Neural cell (in vitro differentiated cells): ENCODE measurements around the gene RXRB. TPM values are rescaled to one million over a fixed set of nuclear protein-coding genes. Genes with fewer than 3 reads are reported as not detected.

Experiments
- H2AFZ ChIP-seq: fragments of 200-600, 300-800 bp; sonication (generic), shearing (Covaris generic); 2 replicates; pipeline ENCODE4 v1.6.0; 2014; ENCODE audit warnings: low read depth, mild to moderate bottlenecking, antibody characterized with exemption, low read length, moderate library complexity
- H3F3A ChIP-seq: fragments of 200-600 bp; shearing (Covaris generic); 2 replicates; pipeline ENCODE4 v1.6.1; 2016; ENCODE audit warnings: mild to moderate bottlenecking, moderate library complexity, mixed read lengths, antibody characterized with exemption, low read length; ENCODE audit not compliant: insufficient read depth, poor library complexity, severe bottlenecking
- H3K27ac ChIP-seq: fragments of 200-600, 300-800 bp; sonication (generic), shearing (Covaris generic); 2 replicates; pipeline ENCODE4 v1.5.1; 2014; ENCODE audit warnings: mild to moderate bottlenecking, low read length, moderate library complexity
- H3K27me3 ChIP-seq: fragments of 300-800, 200-600 bp; sonication (generic), shearing (Covaris generic); 2 replicates; pipeline ENCODE4 v1.6.0; 2014; ENCODE audit warnings: mild to moderate bottlenecking, low read depth, low read length, moderate library complexity; ENCODE audit not compliant: insufficient read depth
- H3K36me3 ChIP-seq: fragments of 300-800, 200-600 bp; sonication (generic), shearing (Covaris generic); 2 replicates; pipeline ENCODE4 v1.5.1; 2014; ENCODE audit warnings: mild to moderate bottlenecking, antibody characterized with exemption, low read length, moderate library complexity; ENCODE audit not compliant: insufficient read depth
- H3K4me2 ChIP-seq: fragments of 300-800, 200-600 bp; sonication (generic), shearing (Covaris generic); 2 replicates; pipeline ENCODE4 v1.6.0; 2014; ENCODE audit warnings: mild to moderate bottlenecking, low read length
- H3K4me3 ChIP-seq: fragments of 300-800, 200-600 bp; sonication (generic), shearing (Covaris generic); 2 replicates; pipeline ENCODE4 v1.5.1; 2014; ENCODE audit warnings: mild to moderate bottlenecking, low read length, moderate library complexity
- H3K79me2 ChIP-seq: fragments of 200-600 bp; shearing (Covaris generic); replicated peaks from 2 replicates; pipeline ENCODE4 v1.6.0; 2014; ENCODE audit warnings: mild to moderate bottlenecking, low read length, moderate library complexity; ENCODE audit not compliant: insufficient read depth
- H3K9ac ChIP-seq: fragments of 300-800, 200-600 bp; sonication (generic), shearing (Covaris generic); 2 replicates; pipeline ENCODE4 v1.6.1; 2016; ENCODE audit warnings: mild to moderate bottlenecking, low read length, mixed read lengths
- H3K9me2 ChIP-seq: fragments of 200-600 bp; shearing (Covaris generic); 2 replicates; pipeline ENCODE4 v1.6.1; 2016; ENCODE audit warnings: mild to moderate bottlenecking, low read length, mixed read lengths; ENCODE audit not compliant: insufficient read depth
- H3K9me3 ChIP-seq: fragments of 200-600, 300-800 bp; sonication (generic), shearing (Covaris generic); 2 replicates; pipeline ENCODE4 v1.6.1; 2016; ENCODE audit warnings: mild to moderate bottlenecking, mixed run types, low read length, moderate library complexity, mixed read lengths
- H4K20me1 ChIP-seq: fragments of 200-600 bp; shearing (Covaris generic); 2 replicates; pipeline ENCODE4 v1.6.1; 2016; ENCODE audit warnings: mild to moderate bottlenecking, mixed run types; ENCODE audit not compliant: insufficient read depth
- EP300 ChIP-seq: fragments of 450-650 bp; conservative IDR thresholded peaks from 2 replicates; pipeline ENCODE4 v1.6.1; 2014; ENCODE audit warnings: antibody characterized with exemption, mild to moderate bottlenecking, moderate library complexity; ENCODE audit not compliant: poor library complexity, severe bottlenecking
- POLR2AphosphoS5 ChIP-seq: IDR thresholded peaks from 2 replicates; pipeline ENCODE4 v1.6.1; 2012
- RAD21 ChIP-seq: fragments of 450-650 bp; conservative IDR thresholded peaks from 2 replicates; pipeline ENCODE4 v1.6.1; 2014; ENCODE audit warnings: antibody characterized with exemption, mild to moderate bottlenecking, moderate library complexity
- SMC3 ChIP-seq: fragments of 450-650 bp; conservative IDR thresholded peaks from 2 replicates; pipeline ENCODE4 v1.6.1; 2014; ENCODE audit warnings: antibody characterized with exemption, mild to moderate bottlenecking, moderate library complexity; ENCODE audit not compliant: poor library complexity
- polyA plus RNA-seq: library from polyadenylated mRNA; depleted of rRNA; stranded (reverse); fragments of >200 nt; gene quantifications from 2 replicates; pipeline ENCODE4 v1.2.3, GENCODE V29; 2014
- TF ChIP-seq, protein P1 (sequence below): fragments of 450-650 bp; IDR thresholded peaks from 2 replicates; pipeline ENCODE4 v1.5.1; 2014; ENCODE audit warnings: antibody characterized with exemption, mild to moderate bottlenecking, moderate library complexity; ENCODE audit not compliant: poor library complexity, severe bottlenecking
- TF ChIP-seq, protein P2 (sequence below): IDR thresholded peaks from 2 replicates; pipeline ENCODE4 v1.6.1; 2012; ENCODE audit warnings: borderline replicate concordance

Gene RXRB
- polyA plus RNA-seq, 1 donor from 2014 or later: 60.7 TPM

DNA sequence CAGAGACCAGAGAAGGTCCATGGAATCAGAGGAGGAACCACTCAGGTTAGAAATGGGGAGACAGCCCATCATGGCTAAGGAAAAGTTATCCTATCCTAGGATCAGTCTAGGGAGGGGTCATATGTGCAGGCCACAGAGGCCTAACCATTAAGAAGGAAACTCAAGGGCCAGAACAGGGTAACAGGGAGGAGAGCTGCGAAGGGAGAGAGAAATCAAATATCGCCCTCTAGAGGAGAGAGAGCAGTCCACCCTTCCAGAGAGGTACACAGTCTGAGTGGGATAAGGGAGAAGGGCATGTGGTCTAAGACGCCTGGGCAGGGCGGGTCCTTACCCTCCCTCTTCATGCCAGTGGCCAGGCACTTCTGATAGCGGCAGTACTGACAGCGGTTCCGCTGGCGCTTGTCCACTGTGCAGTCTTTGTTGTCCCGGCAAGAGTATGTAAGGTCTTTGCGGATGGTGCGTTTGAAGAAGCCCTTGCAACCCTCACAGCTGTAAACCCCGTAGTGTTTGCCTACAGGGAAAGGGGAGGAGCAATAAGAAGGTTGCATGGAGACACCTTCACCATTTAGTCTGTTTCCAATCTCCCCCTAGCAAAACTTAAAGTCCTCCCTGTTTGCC, 2.9 kb downstream of the RXRB start:
- peaks cover 8% of the 10 kb centered on the region for H3K36me3 ChIP-seq
- TF ChIP-seq RAD21 (peak; percentile 64), POLR2AphosphoS5 (no peak), SMC3 (peak; percentile 69), EP300 (no peak)
- TF ChIP-seq, protein P1, sequence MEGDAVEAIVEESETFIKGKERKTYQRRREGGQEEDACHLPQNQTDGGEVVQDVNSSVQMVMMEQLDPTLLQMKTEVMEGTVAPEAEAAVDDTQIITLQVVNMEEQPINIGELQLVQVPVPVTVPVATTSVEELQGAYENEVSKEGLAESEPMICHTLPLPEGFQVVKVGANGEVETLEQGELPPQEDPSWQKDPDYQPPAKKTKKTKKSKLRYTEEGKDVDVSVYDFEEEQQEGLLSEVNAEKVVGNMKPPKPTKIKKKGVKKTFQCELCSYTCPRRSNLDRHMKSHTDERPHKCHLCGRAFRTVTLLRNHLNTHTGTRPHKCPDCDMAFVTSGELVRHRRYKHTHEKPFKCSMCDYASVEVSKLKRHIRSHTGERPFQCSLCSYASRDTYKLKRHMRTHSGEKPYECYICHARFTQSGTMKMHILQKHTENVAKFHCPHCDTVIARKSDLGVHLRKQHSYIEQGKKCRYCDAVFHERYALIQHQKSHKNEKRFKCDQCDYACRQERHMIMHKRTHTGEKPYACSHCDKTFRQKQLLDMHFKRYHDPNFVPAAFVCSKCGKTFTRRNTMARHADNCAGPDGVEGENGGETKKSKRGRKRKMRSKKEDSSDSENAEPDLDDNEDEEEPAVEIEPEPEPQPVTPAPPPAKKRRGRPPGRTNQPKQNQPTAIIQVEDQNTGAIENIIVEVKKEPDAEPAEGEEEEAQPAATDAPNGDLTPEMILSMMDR: peak; percentile 68
- no peaks in the 10 kb centered on the region for H3K9me3 ChIP-seq
- H3F3A ChIP-seq: no peaks in the 10 kb centered on the region
- H3K9ac ChIP-seq: no peak overlapping the region
- no peak overlapping the region for H3K27ac ChIP-seq
- H3K27me3 ChIP-seq: peaks cover 5% of the 10 kb centered on the region
- peaks cover 27% of the 10 kb centered on the region for H3K79me2 ChIP-seq
- no peaks in the 10 kb centered on the region for H3K9me2 ChIP-seq
- H3K4me3 ChIP-seq: peak overlapping the region; percentile 92
- H4K20me1 ChIP-seq: no peaks in the 10 kb centered on the region
- H2AFZ ChIP-seq: no peak overlapping the region
- H3K4me2 ChIP-seq: no peak overlapping the region

DNA sequence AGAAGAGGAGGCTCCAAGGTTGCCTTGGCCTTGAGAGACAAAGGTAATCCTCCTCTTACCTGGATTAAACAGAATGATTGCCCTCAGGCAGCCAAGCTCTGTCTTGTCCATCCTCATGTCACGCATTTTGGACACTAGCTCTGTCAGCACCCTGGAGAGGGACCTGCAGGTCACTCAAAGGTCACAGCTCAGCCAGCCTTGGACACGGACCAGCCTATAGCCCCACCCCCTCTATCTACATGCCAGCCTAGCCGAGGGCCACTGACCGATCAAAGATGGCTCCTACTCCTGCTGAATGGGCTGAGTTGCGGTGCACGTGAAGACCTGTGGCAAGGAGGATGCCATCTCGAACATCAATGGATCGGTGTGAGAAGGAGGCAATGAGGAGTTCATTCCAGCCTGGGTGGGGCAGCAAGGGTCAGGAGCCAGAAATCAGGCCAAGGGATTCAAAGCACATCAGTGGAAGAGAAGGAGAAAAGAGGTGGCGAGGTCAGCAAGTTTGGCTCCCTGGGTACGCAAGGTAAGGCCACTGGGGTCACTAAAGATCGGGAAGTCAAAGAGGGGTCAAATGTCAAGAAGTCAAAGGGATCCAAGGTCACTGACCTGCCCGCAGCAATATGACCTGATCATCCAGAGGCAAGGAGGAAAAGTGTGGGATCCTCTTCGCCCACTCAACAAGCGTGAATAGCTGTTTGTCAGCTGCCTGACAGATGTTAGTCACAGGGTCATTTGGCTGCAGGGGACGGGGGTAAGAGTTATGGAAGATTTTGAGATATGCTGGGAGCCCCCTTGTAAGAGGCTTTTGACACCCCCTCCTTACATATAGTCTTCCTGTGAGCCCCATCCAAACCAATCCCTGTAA, 4.9 kb downstream of the RXRB start:
- peaks cover 17% of the 10 kb centered on the region for H3K27me3 ChIP-seq
- no peaks in the 10 kb centered on the region for H3K9me2 ChIP-seq
- H2AFZ ChIP-seq: no peak overlapping the region
- H3K36me3 ChIP-seq: peaks cover 8% of the 10 kb centered on the region
- peaks cover 10% of the 10 kb centered on the region for H3K79me2 ChIP-seq
- H3F3A ChIP-seq: no peaks in the 10 kb centered on the region
- H3K4me3 ChIP-seq: no peak overlapping the region
- no peak overlapping the region for H3K4me2 ChIP-seq
- no peaks in the 10 kb centered on the region for H3K9me3 ChIP-seq
- no peak for TF ChIP-seq SMC3
- TF ChIP-seq RAD21: no peak
- no peak for TF ChIP-seq POLR2AphosphoS5
- TF ChIP-seq, protein P2, sequence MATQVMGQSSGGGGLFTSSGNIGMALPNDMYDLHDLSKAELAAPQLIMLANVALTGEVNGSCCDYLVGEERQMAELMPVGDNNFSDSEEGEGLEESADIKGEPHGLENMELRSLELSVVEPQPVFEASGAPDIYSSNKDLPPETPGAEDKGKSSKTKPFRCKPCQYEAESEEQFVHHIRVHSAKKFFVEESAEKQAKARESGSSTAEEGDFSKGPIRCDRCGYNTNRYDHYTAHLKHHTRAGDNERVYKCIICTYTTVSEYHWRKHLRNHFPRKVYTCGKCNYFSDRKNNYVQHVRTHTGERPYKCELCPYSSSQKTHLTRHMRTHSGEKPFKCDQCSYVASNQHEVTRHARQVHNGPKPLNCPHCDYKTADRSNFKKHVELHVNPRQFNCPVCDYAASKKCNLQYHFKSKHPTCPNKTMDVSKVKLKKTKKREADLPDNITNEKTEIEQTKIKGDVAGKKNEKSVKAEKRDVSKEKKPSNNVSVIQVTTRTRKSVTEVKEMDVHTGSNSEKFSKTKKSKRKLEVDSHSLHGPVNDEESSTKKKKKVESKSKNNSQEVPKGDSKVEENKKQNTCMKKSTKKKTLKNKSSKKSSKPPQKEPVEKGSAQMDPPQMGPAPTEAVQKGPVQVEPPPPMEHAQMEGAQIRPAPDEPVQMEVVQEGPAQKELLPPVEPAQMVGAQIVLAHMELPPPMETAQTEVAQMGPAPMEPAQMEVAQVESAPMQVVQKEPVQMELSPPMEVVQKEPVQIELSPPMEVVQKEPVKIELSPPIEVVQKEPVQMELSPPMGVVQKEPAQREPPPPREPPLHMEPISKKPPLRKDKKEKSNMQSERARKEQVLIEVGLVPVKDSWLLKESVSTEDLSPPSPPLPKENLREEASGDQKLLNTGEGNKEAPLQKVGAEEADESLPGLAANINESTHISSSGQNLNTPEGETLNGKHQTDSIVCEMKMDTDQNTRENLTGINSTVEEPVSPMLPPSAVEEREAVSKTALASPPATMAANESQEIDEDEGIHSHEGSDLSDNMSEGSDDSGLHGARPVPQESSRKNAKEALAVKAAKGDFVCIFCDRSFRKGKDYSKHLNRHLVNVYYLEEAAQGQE: no peak
- no peak for TF ChIP-seq EP300
- no peaks in the 10 kb centered on the region for H4K20me1 ChIP-seq
- H3K9ac ChIP-seq: no peak overlapping the region
- H3K27ac ChIP-seq: no peak overlapping the region
